ENCODE measurements around the gene FADS1.
A peak's percentile ranks its signal among the peaks of the same experiment; 100 is the strongest.

Gene FADS1

GRCh38 chr11:61816736-61817455, at the start of gene FADS1:
Gene FADS1 (minus strand): TSS chr11:61817003. CDS start chr11:61816929, 74 bp downstream.
- peak in 2 of 4 experiments; percentile 26 to 33 for DNase-seq

GRCh38 chr11:61866231-61866957, 49.6 kb upstream of the FADS1 start:
- DNase-seq: no peak

- no peak for DNase-seq
Measured at GRCh38 chr11:61864814-61865775, 48.3 kb upstream of the FADS1 start.

GRCh38 chr11:61863548-61864081, 46.8 kb upstream of the FADS1 start:
- DNase-seq: no peak

GRCh38 chr11:61862714-61863547, 46.1 kb upstream of the FADS1 start:
- DNase-seq: no peak

- DNase-seq: no peak
Measured at GRCh38 chr11:61861634-61862033, 44.8 kb upstream of the FADS1 start.

GRCh38 chr11:61860054-61860903, 43.5 kb upstream of the FADS1 start:
- no peak for DNase-seq

- no peak for DNase-seq
Measured at GRCh38 chr11:61855939-61856680, 39.3 kb upstream of the FADS1 start.

GRCh38 chr11:61854966-61855714, 38.3 kb upstream of the FADS1 start:
- no peak for DNase-seq

GRCh38 chr11:61854206-61854895, 37.5 kb upstream of the FADS1 start:
- no peak for DNase-seq

GRCh38 chr11:61853698-61854169, 36.9 kb upstream of the FADS1 start:
- DNase-seq: no peak

GRCh38 chr11:61851900-61852295, 35.1 kb upstream of the FADS1 start:
- no peak for DNase-seq

- no peak for DNase-seq
Measured at GRCh38 chr11:61851113-61851899, 34.5 kb upstream of the FADS1 start.

- DNase-seq: no peak
Measured at GRCh38 chr11:61850687-61851086, 33.9 kb upstream of the FADS1 start.

- DNase-seq: no peak
Measured at GRCh38 chr11:61848631-61849030, 31.8 kb upstream of the FADS1 start.

GRCh38 chr11:61847914-61848581, 31.2 kb upstream of the FADS1 start:
- DNase-seq: no peak

- no peak for DNase-seq
Measured at GRCh38 chr11:61846362-61847020, 29.7 kb upstream of the FADS1 start.

Measured in activated CD4-positive, CD25-positive, alpha-beta regulatory T cell (primary cell).